HG02798 (cell line): ENCODE measurements around the gene RAB5IF.

Experiments
- ATAC-seq: cut with Tn5 transposase; IDR thresholded peaks from one replicate; pipeline ENCODE4 v1.9.1; 2021; ENCODE audit warnings: mild to moderate bottlenecking; ENCODE audit not compliant: unreplicated experiment, poor library complexity

RAB5IF gene

GRCh38 chr20:36656733-36657132, 51.2 kb downstream of the RAB5IF start:
- ATAC-seq, result no peak

GRCh38 chr20:36658300-36658699, 52.7 kb downstream of the RAB5IF start:
- no peak for ATAC-seq
